Hypothalamus (tissue), 51 donors: ENCODE results near the gene RNF213.
A peak's percentile ranks its signal among the peaks of the same experiment; 100 is the strongest.
"Not testable (repeated sequence)": the region's sequence is repeated elsewhere in the genome, so short reads cannot be mapped to it uniquely, and the experiment has no call there.

ENCODE experiments used
- DNase-seq, 51 donors: peaks; one replicate each; lab custom pipeline; 2025; lab: John Stamatoyannopoulos, UW

The RNF213 gene

DNA sequence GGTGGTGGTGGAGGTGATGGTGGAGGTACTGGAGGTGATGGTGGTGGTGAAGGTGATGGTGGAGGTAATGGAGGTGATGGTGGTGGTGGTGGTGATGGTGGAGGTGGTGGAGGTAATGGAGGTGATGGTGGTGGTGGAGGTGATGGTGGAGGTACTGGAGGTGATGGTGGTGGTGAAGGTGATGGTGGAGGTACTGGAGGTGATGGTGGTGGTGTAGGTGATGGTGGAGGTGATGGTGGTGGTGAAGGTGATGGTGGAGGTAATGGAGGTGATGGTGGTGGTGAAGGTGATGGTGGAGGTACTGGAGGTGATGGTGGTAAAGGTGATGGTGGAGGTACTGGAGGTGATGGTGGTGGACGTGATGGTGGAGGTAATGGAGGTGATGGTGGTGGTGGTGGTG lies 53.3 kb downstream of the RNF213 start:
- not testable (repeated sequence) for DNase-seq

GRCh38 chr17:80315517-80316182 lies 55.0 kb downstream of the RNF213 start:
- DNase-seq = no peak

DNA sequence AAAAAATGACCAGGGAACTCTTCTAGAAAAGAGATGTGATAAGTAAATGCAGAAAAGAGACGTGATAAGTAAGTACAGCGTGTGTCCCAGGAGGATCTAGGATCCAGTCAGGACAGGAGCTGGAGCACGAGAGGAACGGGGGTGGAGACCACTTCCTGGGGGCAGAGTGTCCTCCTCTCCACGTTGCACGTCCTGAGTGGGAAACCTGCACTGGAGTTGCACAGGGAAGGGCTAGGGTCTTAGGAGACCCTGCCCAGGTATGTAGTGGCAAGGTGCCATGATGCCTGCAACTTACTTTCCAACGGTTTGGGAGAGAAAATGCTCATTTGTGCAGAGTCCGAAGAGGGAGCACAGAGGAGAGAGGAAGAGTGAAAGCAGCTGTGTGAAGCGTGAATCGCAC lies 55.8 kb downstream of the RNF213 start:
- DNase-seq = no peak

- peak in 18 of 51 donors; percentile 6 to 38 (median 24) for DNase-seq
Measured at GRCh38 chr17:80316927-80317705, 56.5 kb downstream of the RNF213 start.

DNA sequence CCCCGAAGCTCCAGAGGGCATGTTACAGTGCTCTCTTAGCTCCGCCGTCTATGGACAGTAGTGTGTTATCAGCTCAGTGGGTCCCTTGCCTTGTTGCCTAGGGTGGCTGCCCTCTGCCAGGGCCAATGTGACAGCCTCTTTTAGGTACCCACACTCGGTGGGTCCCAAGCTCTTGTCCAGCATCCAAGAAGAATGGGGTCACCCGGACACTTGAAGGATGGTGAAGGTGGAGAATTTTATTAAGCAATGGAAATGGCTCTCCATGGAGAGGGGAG lies 57.0 kb downstream of the RNF213 start:
- no peak for DNase-seq

DNA sequence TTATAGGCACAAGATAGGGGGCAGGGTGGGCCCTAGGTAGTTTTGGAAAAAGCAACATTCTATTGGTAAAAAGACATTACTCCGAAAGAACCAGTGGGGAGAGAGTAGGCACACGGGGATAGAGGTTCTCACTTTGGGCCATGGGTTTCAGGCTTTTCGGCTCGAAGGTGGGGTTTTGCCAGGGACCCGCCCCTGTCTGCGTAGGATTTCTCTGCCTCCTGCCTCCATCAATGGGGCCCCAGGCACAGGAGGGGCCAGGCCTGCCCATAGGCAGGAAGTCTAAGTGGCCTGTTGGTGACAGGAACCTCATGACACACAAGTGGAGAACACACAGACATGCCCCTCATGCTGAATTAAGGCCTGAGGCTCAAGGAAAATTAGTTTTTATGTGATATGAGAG lies 57.5 kb downstream of the RNF213 start:
- DNase-seq = no peak

- no peak for DNase-seq
Measured at GRCh38 chr17:80319262-80319998, 58.8 kb downstream of the RNF213 start.

- no peak for DNase-seq
Measured at GRCh38 chr17:80319999-80320344, 59.3 kb downstream of the RNF213 start.

GRCh38 chr17:80320496-80320895 lies 59.8 kb downstream of the RNF213 start:
- no peak for DNase-seq

DNA sequence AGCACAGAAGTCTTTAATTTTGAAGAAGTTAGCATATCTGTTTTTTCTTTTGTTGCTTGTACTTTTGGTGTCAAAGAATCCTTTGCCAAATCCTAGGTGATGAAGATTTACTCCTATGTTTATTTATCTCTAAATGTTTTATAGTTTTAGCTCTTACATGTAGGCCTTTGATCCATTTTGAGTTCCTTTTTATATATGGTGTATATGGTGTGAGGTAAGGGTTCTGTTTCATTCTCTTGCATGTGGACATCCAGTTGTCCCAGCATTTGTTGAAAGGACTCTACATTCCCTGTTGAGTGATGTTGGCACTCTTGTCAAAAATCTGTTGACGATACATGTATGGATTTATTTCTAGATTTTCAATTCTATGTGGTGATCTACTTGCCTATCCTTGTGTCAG lies 62.2 kb downstream of the RNF213 start:
- no peak for DNase-seq

GRCh38 chr17:80323982-80324381 lies 63.3 kb downstream of the RNF213 start:
- DNase-seq = no peak

DNA sequence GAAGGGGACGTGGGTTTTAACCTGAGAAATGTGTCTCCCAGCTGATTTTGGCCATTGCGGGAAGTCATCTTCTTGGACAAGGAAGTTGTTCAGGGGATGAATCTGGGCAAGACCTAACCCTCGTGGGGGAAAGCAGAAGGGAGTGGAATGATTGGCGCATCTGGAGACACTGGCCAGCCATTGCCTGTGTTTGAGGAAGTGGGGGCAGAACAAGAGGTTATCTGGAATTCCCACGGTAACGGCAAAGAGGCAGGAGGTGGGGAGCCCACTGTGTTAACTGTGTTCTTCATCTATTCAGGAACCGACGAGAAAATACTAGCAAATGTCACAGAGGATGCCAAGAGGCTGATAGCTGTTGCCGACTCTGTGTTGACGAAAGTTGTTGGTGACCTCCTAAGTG lies 66.9 kb downstream of the RNF213 start:
- peak in 1 of 51 donors; percentile 7 for DNase-seq

DNA sequence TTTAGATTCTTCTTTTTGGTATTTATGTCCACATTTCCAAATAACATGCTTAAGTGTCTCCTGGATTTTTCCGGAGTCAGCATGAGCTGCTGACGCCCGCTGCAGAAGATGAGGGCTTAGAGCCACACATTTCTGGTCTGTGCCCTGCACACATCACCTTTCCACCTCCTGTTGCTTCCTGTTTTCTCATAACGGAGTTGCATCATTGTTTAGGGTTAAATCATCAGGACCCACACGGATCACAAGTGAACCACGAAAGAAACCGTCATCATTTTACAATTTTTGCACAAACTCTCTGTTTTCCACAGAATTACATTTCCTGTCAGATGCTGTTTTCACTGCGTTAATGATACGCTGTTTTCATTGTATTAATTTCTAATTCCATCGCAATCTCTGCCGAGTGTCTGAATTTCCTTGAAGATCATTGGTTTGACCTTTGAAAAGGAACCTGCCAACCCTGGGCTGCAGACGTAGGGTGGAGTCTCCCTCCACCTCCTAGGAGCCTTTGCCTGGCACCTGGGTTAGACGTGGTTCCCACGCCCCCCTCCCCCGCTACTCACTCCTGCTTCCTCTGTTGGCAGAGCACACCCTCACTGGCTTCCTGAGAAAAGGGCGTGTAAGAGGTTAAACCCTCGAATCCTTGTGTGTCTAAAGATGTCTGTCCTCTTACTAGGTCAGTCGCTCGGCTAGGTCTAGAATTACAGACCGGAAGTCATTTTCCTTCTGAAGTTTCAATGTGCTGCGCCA lies 68.2 kb downstream of the RNF213 start:
- no peak for DNase-seq

- not testable (repeated sequence) for DNase-seq
Measured at GRCh38 chr17:80329421-80329820, 68.8 kb downstream of the RNF213 start.

GRCh38 chr17:80330276-80330675 lies 69.6 kb downstream of the RNF213 start:
- DNase-seq = no peak

DNA sequence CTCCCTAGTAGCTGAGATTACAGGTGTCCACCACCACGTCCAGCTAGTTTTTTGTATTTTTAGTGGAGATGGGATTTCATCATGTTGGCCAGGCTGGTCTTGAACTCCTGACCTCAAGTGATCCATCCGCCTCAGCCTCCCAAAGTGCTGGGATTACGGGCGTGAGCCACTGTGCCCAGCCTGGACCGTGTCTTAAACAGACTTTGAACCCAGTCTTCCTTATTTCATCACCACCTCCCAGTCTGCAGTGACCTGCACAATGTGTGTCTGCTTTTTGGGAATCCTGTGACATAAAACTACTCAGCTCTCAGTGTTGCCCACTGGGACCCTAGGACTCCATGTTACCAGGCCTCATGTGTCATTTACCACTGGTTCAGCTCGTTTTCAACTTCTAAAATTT lies 70.3 kb downstream of the RNF213 start:
- DNase-seq = not testable (repeated sequence)

- DNase-seq = no peak
Measured at GRCh38 chr17:80331820-80332219, 71.2 kb downstream of the RNF213 start.

DNA sequence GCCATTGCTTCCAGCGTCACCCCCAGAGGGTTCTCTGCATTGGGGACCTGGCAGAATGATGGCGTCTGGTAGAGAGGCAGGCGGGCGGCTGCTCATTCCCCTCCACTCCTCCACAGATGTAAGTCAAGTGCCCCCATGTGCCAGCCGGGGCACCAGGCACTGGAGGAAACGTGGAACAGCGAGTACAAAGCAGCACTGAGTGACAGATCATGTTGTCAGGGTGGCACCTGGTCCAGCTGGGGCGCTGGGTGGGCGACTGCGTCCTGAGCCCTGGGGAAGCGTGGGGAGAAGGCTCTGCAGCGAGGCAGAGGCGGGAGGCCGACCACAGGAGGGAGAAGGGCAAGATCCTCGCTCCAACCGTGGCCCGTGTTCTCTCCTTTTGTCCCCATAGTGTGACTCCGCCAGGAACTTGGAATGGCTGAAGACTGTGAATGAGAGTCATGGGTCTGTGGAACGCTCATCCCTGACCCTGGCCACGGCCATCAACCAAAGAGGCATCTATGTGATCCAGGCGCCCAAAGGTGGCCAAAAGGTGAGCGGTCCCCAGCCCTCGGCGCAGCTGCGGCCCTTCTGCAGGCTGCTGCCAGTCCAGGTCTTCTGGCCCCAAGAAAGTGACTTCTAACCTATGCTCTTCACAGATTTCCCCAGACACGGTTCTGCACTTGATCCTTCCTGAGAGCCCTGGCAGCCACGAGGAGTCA lies 76.7 kb downstream of the RNF213 start:
- no peak for DNase-seq

- DNase-seq = no peak
Measured at GRCh38 chr17:80339118-80339517, 78.5 kb downstream of the RNF213 start.

GRCh38 chr17:80339731-80340456 lies 79.2 kb downstream of the RNF213 start:
- DNase-seq = no peak
